SU-DHL-6 (cell line): ENCODE measurements around the gene GATD1.

Experiments used
- H2AFZ ChIP-seq: fragments of 200-600 bp; sonication (generic); 2 replicates; pipeline ENCODE4 v1.6.1; 2014; ENCODE audit warnings: low read depth, mild to moderate bottlenecking, moderate library complexity, mixed read lengths, antibody characterized with exemption, low read length; ENCODE audit not compliant: severe bottlenecking
- H3F3A ChIP-seq: fragments of 200-600 bp; shearing (Covaris generic); 2 replicates; pipeline ENCODE4 v1.6.0; 2016; ENCODE audit warnings: antibody characterized with exemption, mild to moderate bottlenecking; ENCODE audit not compliant: insufficient read depth
- H3K27ac ChIP-seq: fragments of 200-600 bp; sonication (generic); 2 replicates; pipeline ENCODE4 v1.5.1; 2016; ENCODE audit warnings: low read depth, mild to moderate bottlenecking, low read length, moderate library complexity, mixed read lengths
- H3K27me3 ChIP-seq: fragments of 200-600 bp; sonication (generic), shearing (Covaris generic); 2 replicates; pipeline ENCODE4 v1.6.0; 2014; ENCODE audit warnings: mild to moderate bottlenecking, low read length
- H3K36me3 ChIP-seq: fragments of 200-600 bp; sonication (generic); 2 replicates; pipeline ENCODE4 v1.6.1; 2014; ENCODE audit warnings: mild to moderate bottlenecking, low read length, mixed read lengths
- H3K4me2 ChIP-seq: fragments of 300-600, 200-600 bp; shearing (Covaris generic), sonication (generic); 2 replicates; pipeline ENCODE4 v1.6.0; 2014; ENCODE audit warnings: low read length, low read depth, mild to moderate bottlenecking; ENCODE audit not compliant: poor library complexity, severe bottlenecking
- H3K4me3 ChIP-seq: fragments of 200-600 bp; sonication (generic); 2 replicates; pipeline ENCODE4 v1.5.1; 2014; ENCODE audit warnings: antibody characterized with exemption, low read length, mild to moderate bottlenecking, mixed read lengths; ENCODE audit not compliant: insufficient read depth, poor library complexity, severe bottlenecking
- H3K79me2 ChIP-seq: fragments of 200-600 bp; sonication (generic); 2 replicates; pipeline ENCODE4 v1.6.1; 2014; ENCODE audit warnings: mild to moderate bottlenecking, low read length, moderate library complexity; ENCODE audit not compliant: insufficient read depth
- H3K9ac ChIP-seq: fragments of 200-600 bp; sonication (generic); 2 replicates; pipeline ENCODE4 v1.7.0; 2014; ENCODE audit warnings: mild to moderate bottlenecking, low read length
- H3K9me2 ChIP-seq: fragments of 200-600 bp; sonication (generic); replicated peaks from 2 replicates; pipeline ENCODE4 v1.6.1; 2014; ENCODE audit warnings: low read length; ENCODE audit not compliant: insufficient read depth
- H3K9me3 ChIP-seq: fragments of 200-600 bp; sonication (generic); 2 replicates; pipeline ENCODE4 v1.6.1; 2014; ENCODE audit warnings: low read length, mixed read lengths; ENCODE audit not compliant: insufficient read depth
- H4K20me1 ChIP-seq: fragments of 200-600 bp; sonication (generic); 2 replicates; pipeline ENCODE4 v1.6.1; 2014; ENCODE audit warnings: low read depth, mild to moderate bottlenecking, antibody characterized with exemption, low read length, moderate library complexity, mixed read lengths
- EZH2phosphoT487 ChIP-seq: fragments of 200-600 bp; sonication (generic), shearing (Covaris generic); conservative IDR thresholded peaks from 2 replicates; pipeline ENCODE4 v1.6.1; 2018; ENCODE audit warnings: mild to moderate bottlenecking, antibody characterized with exemption, low read length, moderate library complexity, mixed read lengths
- TF ChIP-seq, protein P1 (sequence below): fragments of 200-600 bp; sonication (generic); IDR thresholded peaks from one replicate; pipeline ENCODE4 v1.5.1; 2017; ENCODE audit warnings: antibody characterized with exemption, mild to moderate bottlenecking, low read length, moderate library complexity; ENCODE audit not compliant: insufficient read depth, poor library complexity, severe bottlenecking

The GATD1 gene

DNA sequence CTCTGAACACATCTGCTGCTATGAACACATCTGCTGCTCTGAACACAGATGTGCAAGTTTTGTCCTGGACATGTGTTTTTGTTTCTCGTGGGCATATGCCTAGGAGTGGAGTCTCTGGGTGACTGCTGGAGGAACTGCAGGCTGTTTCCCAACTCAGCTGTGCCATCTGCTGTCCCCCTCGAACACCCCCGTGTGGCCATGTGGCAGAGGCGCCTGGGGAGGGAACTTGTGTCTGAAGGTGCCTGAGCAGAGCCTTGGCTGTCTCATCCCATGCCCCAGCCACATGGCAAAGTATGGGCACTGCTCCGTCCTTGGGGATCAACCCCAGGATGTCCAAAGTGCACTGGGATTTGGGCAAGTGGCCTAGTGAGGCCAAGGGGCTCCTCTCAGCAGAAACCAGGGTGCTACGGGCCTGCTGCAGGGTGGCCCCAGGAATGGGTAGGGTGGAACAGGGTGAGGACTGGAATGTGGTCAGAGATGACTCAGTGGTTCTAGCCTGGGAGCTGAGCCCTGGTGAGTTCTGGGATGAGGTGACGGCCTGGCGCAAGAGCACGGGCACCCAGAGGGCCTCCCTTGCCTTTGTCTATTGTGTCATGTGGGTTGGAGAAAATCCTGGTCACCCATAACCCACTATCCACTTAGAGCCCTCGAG lies 14.7 kb downstream of the GATD1 start:
- Histone ChIP-seq H3K9me3 (no peaks in the 10 kb centered on the region), H3K79me2 (no peaks in the 10 kb centered on the region), H3K27me3 (no peaks in the 10 kb centered on the region), H2AFZ (no peak overlapping the region), H3K27ac (no peak overlapping the region), H4K20me1 (no peaks in the 10 kb centered on the region), H3K4me2 (no peak overlapping the region), H3F3A (peaks cover 14% of the 10 kb centered on the region), H3K4me3 (no peak overlapping the region), H3K36me3 (peaks cover 8% of the 10 kb centered on the region; the same call in 1 of the 2 replicates), H3K9ac (no peak overlapping the region), H3K9me2 (no peaks in the 10 kb centered on the region)
- TF ChIP-seq, protein P1, sequence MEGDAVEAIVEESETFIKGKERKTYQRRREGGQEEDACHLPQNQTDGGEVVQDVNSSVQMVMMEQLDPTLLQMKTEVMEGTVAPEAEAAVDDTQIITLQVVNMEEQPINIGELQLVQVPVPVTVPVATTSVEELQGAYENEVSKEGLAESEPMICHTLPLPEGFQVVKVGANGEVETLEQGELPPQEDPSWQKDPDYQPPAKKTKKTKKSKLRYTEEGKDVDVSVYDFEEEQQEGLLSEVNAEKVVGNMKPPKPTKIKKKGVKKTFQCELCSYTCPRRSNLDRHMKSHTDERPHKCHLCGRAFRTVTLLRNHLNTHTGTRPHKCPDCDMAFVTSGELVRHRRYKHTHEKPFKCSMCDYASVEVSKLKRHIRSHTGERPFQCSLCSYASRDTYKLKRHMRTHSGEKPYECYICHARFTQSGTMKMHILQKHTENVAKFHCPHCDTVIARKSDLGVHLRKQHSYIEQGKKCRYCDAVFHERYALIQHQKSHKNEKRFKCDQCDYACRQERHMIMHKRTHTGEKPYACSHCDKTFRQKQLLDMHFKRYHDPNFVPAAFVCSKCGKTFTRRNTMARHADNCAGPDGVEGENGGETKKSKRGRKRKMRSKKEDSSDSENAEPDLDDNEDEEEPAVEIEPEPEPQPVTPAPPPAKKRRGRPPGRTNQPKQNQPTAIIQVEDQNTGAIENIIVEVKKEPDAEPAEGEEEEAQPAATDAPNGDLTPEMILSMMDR, result no peak
- TF ChIP-seq EZH2phosphoT487, result no peak

DNA sequence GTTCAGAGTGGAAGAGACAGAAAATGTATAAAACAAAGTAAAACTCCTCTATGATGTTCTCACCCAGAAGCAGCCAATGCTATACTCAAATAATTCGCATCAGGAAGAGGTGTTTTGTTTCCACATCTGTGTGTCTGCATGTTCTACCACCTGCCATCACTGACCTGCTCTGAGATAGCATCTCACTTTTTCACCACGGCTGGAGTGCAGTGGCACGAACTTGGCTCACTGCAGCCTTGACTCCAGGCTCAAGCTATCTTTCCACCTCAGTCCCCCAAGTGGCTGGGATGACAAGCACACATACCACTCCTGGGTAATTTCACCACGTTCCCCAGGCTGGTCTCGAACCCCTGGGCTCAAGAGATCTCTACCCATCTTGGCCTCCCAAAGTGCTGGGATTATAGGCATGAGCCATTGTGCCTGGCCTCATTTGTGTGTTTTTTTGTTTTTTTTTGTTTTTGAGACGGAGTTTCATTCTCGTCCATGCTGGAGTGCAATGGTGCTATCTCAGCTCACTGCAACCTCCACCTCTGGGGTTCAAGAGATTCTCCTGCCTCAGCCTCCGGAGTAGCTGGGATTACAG lies 15.7 kb downstream of the GATD1 start:
- Histone ChIP-seq H3K79me2 (peaks cover 6% of the 10 kb centered on the region), H3K9me2 (no peaks in the 10 kb centered on the region), H3K9me3 (no peaks in the 10 kb centered on the region), H3K27me3 (no peaks in the 10 kb centered on the region), H3F3A (peaks cover 14% of the 10 kb centered on the region), H3K36me3 (peaks cover 8% of the 10 kb centered on the region; the same call in 1 of the 2 replicates), H2AFZ (no peak overlapping the region), H3K27ac (no peak overlapping the region), H3K4me2 (no peak overlapping the region), H4K20me1 (peaks cover 4% of the 10 kb centered on the region; the same call in 1 of the 2 replicates), H3K9ac (no peak overlapping the region), H3K4me3 (no peak overlapping the region)
- TF ChIP-seq, protein P1, result no peak
- TF ChIP-seq EZH2phosphoT487, result no peak

DNA sequence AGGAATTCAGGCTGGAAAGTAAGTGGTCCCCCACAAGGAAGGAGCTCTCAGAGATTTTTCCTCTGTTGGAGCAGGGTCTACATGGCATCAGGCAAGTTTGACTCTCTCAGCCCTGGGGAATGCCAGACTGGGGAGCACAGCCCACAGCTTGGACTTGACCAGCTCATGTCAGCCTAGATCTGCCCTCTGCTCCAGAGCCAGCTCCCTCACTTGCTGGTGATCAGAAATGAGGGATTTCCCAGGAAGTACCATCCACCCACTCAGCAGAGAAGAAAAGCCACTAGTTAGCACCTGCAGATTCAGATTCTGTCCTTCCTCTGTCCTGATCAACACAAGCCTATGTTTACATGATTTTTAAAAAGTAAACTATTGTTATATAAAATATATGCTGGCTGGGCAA lies 17.1 kb downstream of the GATD1 start:
- peaks cover 14% of the 10 kb centered on the region for H3F3A ChIP-seq
- peaks cover 18% of the 10 kb centered on the region for H3K79me2 ChIP-seq
- H3K4me2 ChIP-seq, result no peak overlapping the region
- H3K4me3 ChIP-seq, result no peak overlapping the region
- H3K27ac ChIP-seq, result no peak overlapping the region
- no peaks in the 10 kb centered on the region for H3K27me3 ChIP-seq
- peaks cover 6% of the 10 kb centered on the region; the same call in 1 of the 2 replicates for H4K20me1 ChIP-seq
- no peaks in the 10 kb centered on the region for H3K9me2 ChIP-seq
- peaks cover 8% of the 10 kb centered on the region; the same call in 1 of the 2 replicates for H3K36me3 ChIP-seq
- no peak overlapping the region for H2AFZ ChIP-seq
- TF ChIP-seq EZH2phosphoT487, result no peak
- TF ChIP-seq, protein P1, result no peak
- H3K9me3 ChIP-seq, result no peaks in the 10 kb centered on the region
- H3K9ac ChIP-seq, result no peak overlapping the region
